ENCODE data around the gene LY9.

- TF ChIP-seq CTCF (IDR thresholded peaks at IDR 0.05) (no peak), POLR2A (IDR thresholded peaks at IDR 0.05) (no peak)
Observed at GRCh38 chr1:160836981-160837557, 41.1 kb downstream of the LY9 start.

Data from thyroid gland (tissue), 4 donors.